Heart right ventricle (tissue), 16 donors: ENCODE data around the gene POLR2L. TPM values are rescaled to one million over a fixed set of nuclear protein-coding genes. Genes with fewer than 3 reads are reported as not detected.
A peak's percentile ranks its signal among the peaks of the same experiment; 100 is the strongest.

Experiments
- ATAC-seq, 8 donors: fragments of 200-7000 bp; cut with Tn5 transposase; one replicate each; pipeline ENCODE4 v1.9.1; 2020; ENCODE audit warnings: mild to moderate bottlenecking in 8 of 8, moderate library complexity in 8 of 8, moderate number of reproducible peaks in 1 of 8
- DNase-seq, 2 donors: peaks; one replicate each; pipeline ENCODE4 v3.0.0-alpha.2; 2020
- H3K27ac ChIP-seq, 10 donors: fragments of 200-600 bp; sonication (generic) in 2 of 10; one replicate each; pipeline versions ENCODE4 v1.5.0 to v1.8.0; 2020 to 2022; ENCODE audit warnings: mild to moderate bottlenecking in 3 of 10
- H3K27me3 ChIP-seq, 7 donors: fragments of 200-600 bp; one replicate each; pipeline ENCODE4 v1.8.0; 2021 to 2022; ENCODE audit warnings: mild to moderate bottlenecking in 2 of 7
- H3K36me3 ChIP-seq, 9 donors: fragments of 200-600 bp; sonication (generic) in 1 of 9; one replicate each; pipeline versions ENCODE4 v1.5.0 to v1.8.0; 2020 to 2022; ENCODE audit warnings: mild to moderate bottlenecking in 2 of 9
- H3K4me1 ChIP-seq, 9 donors: fragments of 200-600 bp; sonication (generic) in 1 of 9; one replicate each; pipeline versions ENCODE4 v1.5.0 to v1.8.0; 2020 to 2022; ENCODE audit warnings: mild to moderate bottlenecking in 4 of 9
- H3K4me3 ChIP-seq, 10 donors: fragments of 200-600 bp; sonication (generic) in 2 of 10; one replicate each; pipeline versions ENCODE4 v1.5.0 to v1.8.0; 2020 to 2022; ENCODE audit warnings: mild to moderate bottlenecking in 7 of 10, moderate library complexity in 2 of 10
- H3K9me3 ChIP-seq, 11 donors: fragments of 200-600 bp in 10 of 11; sonication (generic) in 2 of 11; one replicate each; pipeline versions ENCODE4 v1.5.0 to v1.8.0; 2013 to 2022; ENCODE audit warnings: mild to moderate bottlenecking in 2 of 11, control low read depth in 1 of 11, moderate library complexity in 1 of 11
- CTCF ChIP-seq, 9 donors: fragments of 200-600 bp; sonication (generic) in 2 of 9; IDR thresholded peaks; one replicate each; pipeline versions ENCODE4 v1.5.0 to v1.8.0; 2021 to 2022; ENCODE audit warnings: antibody characterized with exemption in 9 of 9, mild to moderate bottlenecking in 5 of 9, moderate library complexity in 1 of 9
- WGBS, 2 donors: extraction: QIAGEN DNeasy Blood & Tissue Kit; methylation state at CpG; one replicate each; pipeline ENCODE4 v1.1.7; 2013; ENCODE audit warnings: inconsistent platforms in 1 of 2; 5-methylcytosine and 5-hydroxymethylcytosine counted together
- intact Hi-C, 10 donors: fragments of 100-400 bp; cut with DNase I; formaldehyde crosslinking; loops; one replicate each; pipeline versions ENCODE4 v1.11.1 to v1.14.2; 2022
- polyA plus RNA-seq, 2 donors: library from polyadenylated mRNA; stranded (reverse); fragments of 200-250 nt; gene quantifications; one replicate each; pipeline ENCODE4 v1.2.3, GENCODE V29; 2013
- total RNA-seq, 10 donors: library from RNA; stranded (reverse); fragmentation: NEBNext Ultra II Directional in 3 of 10; extraction: Animal tissue kit (Norgen Biotek cat#: 25700) in 3 of 10; gene quantifications; one replicate each; pipeline versions ENCODE4 v1.2.1 to v1.2.4, GENCODE V29; 2021 to 2023
- donor health status: Arrhythmogenic right ventricular cardiomyopathy.
- donor health status: ischemic (EF 13 %, LVEDD 7.1; RV severe dilation, severe dysfunction).
- donor health status: healthy with polysubstance abuse.
- donor health status: DM: no; HTN: yes; CAD: no.
- donor health status: DM: no; HTN: no; CAD: no.
- donor health status: ischemic (EF 25% LVEDD 6.9; RV normal size, moderate dysfunction).
- donor health status: ischemic (EF 25% LVEDD 5.7; RV mildly dilated, moderate dysfunction).
- donor health status: healthy.
- donor health status: DM: yes; HTN: yes; CAD: no.
- donor health status: Ischemic cardiomyopathy.
- donor health status: ischemic (EF 35%, LVEDD 5.7; RV mildly dilated, moderate dysfunction).
- donor health status: nonischemic (EF 11% LVEDD 7.7; RV severe dilation, severe dysfunction).
- donor health status: DM: yes; HTN: yes; CAD: no.
- donor health status: PGD.
- donor health status: ischemic (EF 29% LVEDD 5.4; RV normal size, mild dysfunction).
- donor health status: nonischemic (EF 23%, LVEDD 6.1; RV moderate dilation, normal function).

POLR2L gene
- total and polyA plus RNA-seq, 12 donors = 148 to 279 (median 234) TPM

GRCh38 chr11:854601-855329 is 12.4 kb upstream of the POLR2L start:
- Histone ChIP-seq H3K4me3 (no peak overlapping the region), H3K9me3 (no peaks in the 10 kb centered on the region), H3K27me3 (peaks cover 0 to 9% (median 0%) of the 10 kb centered on the region in 7 donors), H3K27ac (peak overlapping the region in 2 of 10 donors; percentile 10 to 21), H3K36me3 (peaks cover 0 to 17% (median 0%) of the 10 kb centered on the region in 9 donors), H3K4me1 (peaks cover 12 to 67% (median 28%) of the 10 kb centered on the region in 9 donors)
- DNase-seq (no peak), ATAC-seq (no peak)
- no peak for TF ChIP-seq CTCF (IDR thresholded peaks at IDR 0.05)
- WGBS, 2 donors = 82 to 88% methylated on average over 20 of the region's 20 CpGs
- intact Hi-C loops = loop anchor here in 2 of 10 donors (10.0 kb wide), 1 partner anchor 190 kb away; no protein-coding TSS in a partner anchor

- H3K27ac ChIP-seq = peak overlapping the region in 1 of 10 donors; percentile 21
- no peak for ATAC-seq
- no peaks in the 10 kb centered on the region for H3K9me3 ChIP-seq
- peaks cover 13 to 68% (median 29%) of the 10 kb centered on the region in 9 donors for H3K4me1 ChIP-seq
- H3K4me3 ChIP-seq = no peak overlapping the region
- H3K36me3 ChIP-seq = peaks cover 0 to 17% (median 0%) of the 10 kb centered on the region in 9 donors
- intact Hi-C loops = loop anchor here in 2 of 10 donors (10.0 kb wide), 1 partner anchor 191 kb away; no protein-coding TSS in a partner anchor
- 92 to 95% methylated on average over 27 of the region's 27 CpGs for WGBS, 2 donors
- TF ChIP-seq CTCF (IDR thresholded peaks at IDR 0.05) = no peak
- no peak for DNase-seq
- H3K27me3 ChIP-seq = peaks cover 0 to 15% (median 0%) of the 10 kb centered on the region in 7 donors
Observed at GRCh38 chr11:853682-854448, 11.5 kb upstream of the POLR2L start.

- TF ChIP-seq CTCF (IDR thresholded peaks at IDR 0.05) = no peak
- intact Hi-C loops = loop anchor here in 2 of 10 donors (10.0 kb wide), 1 partner anchor 192 kb away; no protein-coding TSS in a partner anchor
- H3K4me1 ChIP-seq = peaks cover 22 to 79% (median 39%) of the 10 kb centered on the region in 9 donors
- 85 to 87% methylated on average over 14 to 15 of the region's 15 CpGs for WGBS, 2 donors
- H3K9me3 ChIP-seq = no peaks in the 10 kb centered on the region
- DNase-seq (no peak), ATAC-seq (no peak)
- no peak overlapping the region for H3K27ac ChIP-seq
- peaks cover 0 to 26% (median 0%) of the 10 kb centered on the region in 7 donors for H3K27me3 ChIP-seq
- no peak overlapping the region for H3K4me3 ChIP-seq
- H3K36me3 ChIP-seq = peaks cover 0 to 17% (median 0%) of the 10 kb centered on the region in 9 donors
Observed at GRCh38 chr11:852762-853161, 10.4 kb upstream of the POLR2L start.
